Sigmoid colon (tissue), 7 donors: ENCODE measurements around the gene FGGY. TPM values are rescaled to one million over a fixed set of nuclear protein-coding genes. Genes with fewer than 3 reads are reported as not detected.

ENCODE experiments used
- DNase-seq: peaks from one replicate; pipeline ENCODE4 v3.0.0-alpha.2; 2019
- H3K27ac ChIP-seq, 4 donors: fragments of 200-600 bp; sonication (generic); one replicate each; pipeline ENCODE4 v1.5.1; 2016 to 2019; ENCODE audit warnings: mild to moderate bottlenecking in 1 of 4
- H3K27me3 ChIP-seq, 3 donors: fragments of 200-600 bp; sonication (generic); one replicate each; pipeline ENCODE4 v1.5.1; 2019; ENCODE audit warnings: mild to moderate bottlenecking in 1 of 3
- H3K36me3 ChIP-seq, 4 donors: fragments of 200-600 bp; sonication (generic); one replicate each; pipeline ENCODE4 v1.5.1; 2016 to 2019
- H3K4me1 ChIP-seq, 4 donors: fragments of 200-600 bp; sonication (generic); one replicate each; pipeline ENCODE4 v1.5.1; 2017 to 2019
- H3K4me3 ChIP-seq, 4 donors: fragments of 200-600 bp; sonication (generic); one replicate each; pipeline ENCODE4 v1.5.1; 2017 to 2019; ENCODE audit warnings: mild to moderate bottlenecking in 2 of 4, moderate library complexity in 1 of 4
- H3K9me3 ChIP-seq, 4 donors: fragments of 200-600 bp in 3 of 4; sonication (generic) in 3 of 4; one replicate each; pipeline versions ENCODE4 v1.5.1 to v1.6.1; 2013 to 2019
- CTCF ChIP-seq, 4 experiments: fragments of 450-650 bp in 3 of 4; fragments of 200-600 bp in 1 of 4; IDR thresholded peaks; one replicate each; pipeline ENCODE4 v1.5.1; 2016 to 2019; ENCODE audit warnings: antibody characterized with exemption in 4 of 4, mild to moderate bottlenecking in 3 of 4, moderate library complexity in 2 of 4
- EP300 ChIP-seq, 4 donors: sonication (generic); formaldehyde crosslinking; IDR thresholded peaks; one replicate each; pipeline ENCODE4 v1.6.1; 2017; ENCODE audit warnings: antibody characterized with exemption in 4 of 4
- POLR2A ChIP-seq, 2 donors: fragments of 450-650 bp; IDR thresholded peaks; one replicate each; pipeline ENCODE4 v1.6.1; 2016; ENCODE audit warnings: antibody characterized with exemption in 2 of 2, mild to moderate bottlenecking in 2 of 2, moderate library complexity in 2 of 2
- POLR2AphosphoS5 ChIP-seq, 4 donors: sonication (generic); formaldehyde crosslinking; IDR thresholded peaks; one replicate each; pipeline ENCODE4 v1.6.1; 2017; ENCODE audit warnings: antibody characterized with exemption in 4 of 4
- WGBS, 2 donors: extraction: QIAGEN DNeasy Blood & Tissue Kit; methylation state at CpG; one replicate each; pipeline ENCODE4 v1.1.7; 2013; 5-methylcytosine and 5-hydroxymethylcytosine counted together
- intact Hi-C: fragments of 100-400 bp; cut with DNase I; formaldehyde crosslinking; loops from one replicate; pipeline ENCODE4 v1.15.1; 2023
- polyA plus RNA-seq, 3 donors: library from polyadenylated mRNA; stranded (reverse); fragments of 200-250 nt; gene quantifications; one replicate each; pipeline ENCODE4 v1.2.3, GENCODE V29; 2013
- total RNA-seq, 4 donors: library from RNA; depleted of rRNA; stranded (reverse); fragments of >200 nt; gene quantifications; one replicate each; pipeline ENCODE4 v1.1.0, GENCODE V29; 2016
- donor health status: healthy with polysubstance abuse.
- donor health status: Bipolar disorder and iron deficiency.
- donor health status: healthy.

The FGGY gene
- total and polyA plus RNA-seq, 7 donors: 4.8 to 54.1 (median 20.5) TPM

GRCh38 chr1:59674595-59674994 is 377.7 kb downstream of the FGGY start:
- peak overlapping the region; percentile 64 to 76 (median 72) for H3K27ac ChIP-seq
- H3K9me3 ChIP-seq: no peaks in the 10 kb centered on the region
- TF ChIP-seq POLR2A (IDR thresholded peaks at IDR 0.05) (no peak), CTCF (IDR thresholded peaks at IDR 0.05) (no peak), EP300 (IDR thresholded peaks at IDR 0.05) (peak in 1 of 4 donors; percentile 63), POLR2AphosphoS5 (IDR thresholded peaks at IDR 0.05) (peak; percentile 28 to 81 (median 58))
- no peaks in the 10 kb centered on the region for H3K27me3 ChIP-seq
- peak; percentile 74 for DNase-seq
- H3K4me3 ChIP-seq: no peak overlapping the region
- 67 to 84% methylated on average over 2 of the region's 2 CpGs for WGBS, 2 donors
- H3K36me3 ChIP-seq: no peaks in the 10 kb centered on the region
- intact Hi-C loops: no loop called here
- peaks cover 0 to 54% (median 49%) of the 10 kb centered on the region in 4 donors for H3K4me1 ChIP-seq

DNA sequence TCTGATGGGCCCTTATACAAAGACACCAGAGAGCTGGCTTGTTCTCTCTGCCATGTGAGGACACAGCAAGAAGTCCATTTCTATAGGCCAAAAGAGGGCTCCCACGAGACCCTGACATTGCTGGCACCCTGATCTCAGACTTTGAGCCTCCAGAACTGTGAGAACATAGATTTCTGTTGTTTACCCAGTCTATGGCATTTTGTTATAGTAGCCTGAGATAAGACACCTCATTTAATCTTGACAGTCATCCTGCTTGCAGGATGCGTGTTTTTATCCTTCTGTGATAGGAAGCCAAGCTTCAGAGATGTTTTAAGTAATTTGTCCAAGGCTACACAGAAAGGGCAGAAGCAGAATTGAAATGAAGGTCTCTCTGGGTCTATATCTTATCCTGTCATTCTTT is 379.0 kb downstream of the FGGY start:
- no peaks in the 10 kb centered on the region for H3K27me3 ChIP-seq

GRCh38 chr1:59678040-59678439 is 381.1 kb downstream of the FGGY start:
- Histone ChIP-seq H3K36me3 (no peaks in the 10 kb centered on the region), H3K4me1 (peaks cover 0 to 55% (median 45%) of the 10 kb centered on the region in 4 donors), H3K27me3 (no peaks in the 10 kb centered on the region), H3K4me3 (no peak overlapping the region), H3K27ac (peak overlapping the region in 2 of 4 donors; percentile 13 to 17), H3K9me3 (no peaks in the 10 kb centered on the region)
- 89 to 93% methylated on average over 1 of the region's 1 CpG for WGBS, 2 donors
- DNase-seq: no peak
- no peak for TF ChIP-seq POLR2A (IDR thresholded peaks at IDR 0.05)
- TF ChIP-seq CTCF (IDR thresholded peaks at IDR 0.05): no peak
- TF ChIP-seq EP300 (IDR thresholded peaks at IDR 0.05): no peak
- no peak for TF ChIP-seq POLR2AphosphoS5 (IDR thresholded peaks at IDR 0.05)
- intact Hi-C loops: no loop called here

More for the DNA sequence above, 379.0 kb downstream of the FGGY start:
- TF ChIP-seq CTCF (IDR thresholded peaks at IDR 0.05): no peak
- TF ChIP-seq POLR2A (IDR thresholded peaks at IDR 0.05): no peak
- no peak for TF ChIP-seq POLR2AphosphoS5 (IDR thresholded peaks at IDR 0.05)
- TF ChIP-seq EP300 (IDR thresholded peaks at IDR 0.05): no peak
- DNase-seq: no peak
- peak overlapping the region in 1 of 4 donors; percentile 76 for H3K27ac ChIP-seq
- WGBS, 2 donors: 81 to 92% methylated on average over 2 of the region's 2 CpGs
- no peaks in the 10 kb centered on the region for H3K36me3 ChIP-seq
- H3K4me3 ChIP-seq: no peak overlapping the region
- peaks cover 0 to 47% (median 38%) of the 10 kb centered on the region in 4 donors for H3K4me1 ChIP-seq
- no peaks in the 10 kb centered on the region for H3K9me3 ChIP-seq
- intact Hi-C loops: no loop called here

DNA sequence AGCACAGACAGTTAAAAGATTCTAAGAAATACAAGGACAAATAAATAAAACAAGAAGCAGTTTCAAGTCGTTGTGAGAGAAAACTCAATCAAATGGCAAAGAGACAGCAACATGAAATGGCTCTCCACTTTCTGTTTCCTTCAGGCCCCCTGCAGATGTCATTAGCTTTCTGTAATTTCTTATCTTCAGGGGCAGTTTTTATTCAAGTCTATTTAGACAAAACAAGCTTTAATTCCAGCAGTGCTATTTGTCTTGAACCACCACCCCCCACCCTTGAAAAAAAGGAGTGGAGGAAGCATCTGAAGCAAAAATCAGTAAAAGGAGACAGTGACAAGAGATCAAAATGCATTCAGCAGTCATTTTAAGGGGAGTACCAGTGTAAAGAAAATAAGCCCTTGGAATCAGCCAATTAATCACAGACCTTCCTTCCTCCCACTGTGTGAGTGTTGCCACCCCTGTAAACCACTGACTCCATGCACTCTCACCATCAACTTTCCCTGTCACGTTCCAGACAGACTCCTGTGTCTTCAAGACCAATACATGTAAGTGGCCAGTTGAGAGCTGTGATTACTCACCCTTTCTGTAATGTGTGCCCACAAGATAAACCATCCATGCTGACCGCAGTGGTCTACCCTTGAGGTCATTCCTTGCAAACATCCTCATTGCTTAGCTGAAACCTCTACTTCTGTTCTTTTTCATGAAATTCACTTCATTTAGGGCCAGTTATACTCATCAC is 381.8 kb downstream of the FGGY start:
- Histone ChIP-seq H3K4me1 (peaks cover 0 to 55% (median 45%) of the 10 kb centered on the region in 4 donors), H3K4me3 (no peak overlapping the region), H3K36me3 (no peaks in the 10 kb centered on the region), H3K27me3 (no peaks in the 10 kb centered on the region), H3K27ac (peak overlapping the region in 1 of 4 donors; percentile 39), H3K9me3 (no peaks in the 10 kb centered on the region)
- TF ChIP-seq EP300 (IDR thresholded peaks at IDR 0.05) (no peak), POLR2AphosphoS5 (IDR thresholded peaks at IDR 0.05) (no peak), CTCF (IDR thresholded peaks at IDR 0.05) (no peak), POLR2A (IDR thresholded peaks at IDR 0.05) (no peak)
- intact Hi-C loops: no loop called here
- WGBS, 2 donors: 55 to 61% methylated on average over 3 of the region's 3 CpGs
- DNase-seq: no peak
